NB4 (cell line): Measurements from ENCODE around the gene E2F8.

ENCODE experiments used
- CTCF ChIP-seq: IDR thresholded peaks from one replicate; pipeline ENCODE4 v1.5.1; 2012; ENCODE audit warnings: low read depth, low read length
- MAX ChIP-seq: IDR thresholded peaks from 2 replicates; pipeline ENCODE4 v1.6.1; 2011; ENCODE audit warnings: low read depth, low read length

GRCh38 chr11:19237813-19238212, 2.9 kb downstream of the E2F8 start:
- TF ChIP-seq CTCF: no peak
- no peak for TF ChIP-seq MAX
